HEK293 (cell line): ENCODE results near the gene SUSD4.

Source experiments
- CTCF ChIA-PET: fragments of 350-600 bp; formaldehyde crosslinking; extraction: SDS; loops from one replicate; lab custom pipeline; 2021; ENCODE audit warnings: antibody characterized with exemption; lab: Yijun Ruan, JAX
- POLR2A ChIA-PET: fragments of 300-600 bp; formaldehyde crosslinking; extraction: SDS; loops from one replicate; lab custom pipeline; 2020; ENCODE audit warnings: antibody characterized with exemption, inconsistent platforms; lab: Yijun Ruan, JAX
- H3K27ac ChIP-seq: fragments of 200-500 bp; sonication (Bioruptor generic); 2 replicates; pipeline ENCODE4 v1.5.1; 2014; ENCODE audit warnings: low read depth, low read length, control low read depth, inconsistent platforms; ENCODE audit errors: extremely low read depth
- H3K36me3 ChIP-seq, 2 experiments: fragments of 200-500 bp in 1 of 2; sonication (Bioruptor generic) in 1 of 2; 1 replicate in 1 of 2; 2 replicates in 1 of 2; pipeline ENCODE4 v1.5.1; 2014 to 2017; ENCODE audit warnings: inconsistent platforms in 2 of 2, low read length in 2 of 2; ENCODE audit not compliant: control insufficient read depth in 2 of 2, insufficient read depth in 1 of 2
- H3K4me1 ChIP-seq: fragments of 200-500 bp; sonication (Bioruptor generic); 2 replicates; pipeline ENCODE4 v1.5.1; 2014; ENCODE audit warnings: mild to moderate bottlenecking, low read length, inconsistent platforms; ENCODE audit not compliant: control insufficient read depth, insufficient read depth
- H3K4me3 ChIP-seq: 2 replicates; pipeline ENCODE4 v1.5.1; 2011; ENCODE audit warnings: low read depth, mild to moderate bottlenecking, control low read depth, low read length, moderate library complexity
- H3K9me3 ChIP-seq: fragments of 200-500 bp; sonication (Bioruptor generic); 2 replicates; pipeline ENCODE4 v1.5.1; 2014; ENCODE audit warnings: low read depth, low read length, inconsistent platforms; ENCODE audit not compliant: control insufficient read depth, insufficient read depth
- HOXC10 ChIP-seq: sonication (generic); formaldehyde crosslinking; IDR thresholded peaks from 2 replicates; pipeline ENCODE4 v1.8.1; 2023; ENCODE audit warnings: mild to moderate bottlenecking, missing genetic modification reagents
- KLF17 ChIP-seq: fragments of 450-650 bp; formaldehyde crosslinking; IDR thresholded peaks from 2 replicates; pipeline ENCODE4 v1.5.1; 2016; ENCODE audit warnings: missing biosample characterization, missing genetic modification characterization
- KLF8 ChIP-seq: fragments of 450-650 bp; formaldehyde crosslinking; IDR thresholded peaks from 2 replicates; pipeline ENCODE4 v1.5.1; 2016; ENCODE audit warnings: missing biosample characterization, missing genetic modification characterization
- MZF1 ChIP-seq: fragments of 450-650 bp; formaldehyde crosslinking; IDR thresholded peaks from 2 replicates; pipeline ENCODE4 v1.5.1; 2017; ENCODE audit warnings: missing biosample characterization, missing genetic modification characterization, borderline replicate concordance
- PRDM10 ChIP-seq: fragments of 450-650 bp; formaldehyde crosslinking; IDR thresholded peaks from 2 replicates; pipeline ENCODE4 v1.5.1; 2016; ENCODE audit warnings: missing biosample characterization, missing genetic modification characterization
- SCRT2 ChIP-seq: fragments of 450-650 bp; formaldehyde crosslinking; IDR thresholded peaks from 2 replicates; pipeline ENCODE4 v1.5.1; 2016; ENCODE audit warnings: missing biosample characterization, missing genetic modification characterization
- ZNF175 ChIP-seq: fragments of 450-650 bp; formaldehyde crosslinking; IDR thresholded peaks from 2 replicates; pipeline ENCODE4 v1.5.1; 2016; ENCODE audit warnings: missing biosample characterization, missing genetic modification characterization
- ZNF2 ChIP-seq: fragments of 450-650 bp; formaldehyde crosslinking; IDR thresholded peaks from 2 replicates; pipeline ENCODE4 v1.5.1; 2016; ENCODE audit warnings: missing biosample characterization, missing genetic modification characterization
- ZNF214 ChIP-seq: fragments of 450-650 bp; formaldehyde crosslinking; IDR thresholded peaks from 2 replicates; pipeline ENCODE4 v1.5.1; 2017; ENCODE audit warnings: missing biosample characterization, mild to moderate bottlenecking, missing genetic modification characterization, borderline replicate concordance
- ZNF302 ChIP-seq: fragments of 450-650 bp; formaldehyde crosslinking; IDR thresholded peaks from 2 replicates; pipeline ENCODE4 v1.5.1; 2016; ENCODE audit warnings: missing biosample characterization, missing genetic modification characterization, low read depth
- ZNF366 ChIP-seq: fragments of 450-650 bp; formaldehyde crosslinking; conservative IDR thresholded peaks from 2 replicates; pipeline ENCODE4 v1.5.1; 2016; ENCODE audit warnings: missing biosample characterization, missing genetic modification characterization
- ZNF561 ChIP-seq: fragments of 450-650 bp; IDR thresholded peaks from 2 replicates; pipeline ENCODE4 v1.5.1; 2018; ENCODE audit warnings: missing biosample characterization, missing genetic modification characterization, borderline replicate concordance
- ZNF600 ChIP-seq: fragments of 450-650 bp; formaldehyde crosslinking; IDR thresholded peaks from 2 replicates; pipeline ENCODE4 v1.5.1; 2016; ENCODE audit warnings: missing biosample characterization, missing genetic modification characterization
- ZNF629 ChIP-seq: fragments of 450-650 bp; formaldehyde crosslinking; IDR thresholded peaks from 2 replicates; pipeline ENCODE4 v1.5.1; 2017; ENCODE audit warnings: missing biosample characterization, missing genetic modification characterization
- ZNF660 ChIP-seq: fragments of 450-650 bp; IDR thresholded peaks from 2 replicates; pipeline ENCODE4 v1.5.1; 2018; ENCODE audit warnings: missing biosample characterization, mild to moderate bottlenecking, missing genetic modification characterization
- ZNF76 ChIP-seq: fragments of 450-650 bp; formaldehyde crosslinking; IDR thresholded peaks from 2 replicates; pipeline ENCODE4; 2016; ENCODE audit warnings: low read depth, missing biosample characterization, missing genetic modification characterization, borderline replicate concordance
- ZXDB ChIP-seq: fragments of 450-650 bp; formaldehyde crosslinking; IDR thresholded peaks from 2 replicates; pipeline ENCODE4 v1.5.1; 2016; ENCODE audit warnings: missing biosample characterization, missing genetic modification characterization
- TF ChIP-seq, protein P1 (sequence below): fragments of 450-650 bp; formaldehyde crosslinking; IDR thresholded peaks from 2 replicates; pipeline ENCODE4 v1.5.1; 2017; ENCODE audit warnings: missing biosample characterization, missing genetic modification characterization
- TF ChIP-seq, protein P2 (sequence below): fragments of 450-650 bp; formaldehyde crosslinking; IDR thresholded peaks from 2 replicates; pipeline ENCODE4 v1.5.1; 2016; ENCODE audit warnings: missing biosample characterization, missing genetic modification characterization
- TF ChIP-seq, protein P3 (sequence below): fragments of 450-650 bp; formaldehyde crosslinking; IDR thresholded peaks from 2 replicates; pipeline ENCODE4 v1.5.1; 2016; ENCODE audit warnings: missing biosample characterization, missing genetic modification characterization

The SUSD4 gene

GRCh38 chr1:223290397-223290796 is 73.6 kb downstream of the SUSD4 start:
- no peaks in the 10 kb centered on the region for H3K36me3 ChIP-seq
- ChIA-PET POLR2A (no interaction called here), CTCF (interaction anchor here (0.6 to 1.5 kb wide), 4 partner anchors 14 to 587 kb away, joined by 3 read pairs; no protein-coding TSS in a partner anchor)
- no peak overlapping the region for H3K27ac ChIP-seq
- H3K4me3 ChIP-seq: no peak overlapping the region
- no peaks in the 10 kb centered on the region for H3K4me1 ChIP-seq
- no peaks in the 10 kb centered on the region for H3K9me3 ChIP-seq
- TF ChIP-seq ZNF302 (tag by site-specific recombination): no peak
- TF ChIP-seq, protein P1, sequence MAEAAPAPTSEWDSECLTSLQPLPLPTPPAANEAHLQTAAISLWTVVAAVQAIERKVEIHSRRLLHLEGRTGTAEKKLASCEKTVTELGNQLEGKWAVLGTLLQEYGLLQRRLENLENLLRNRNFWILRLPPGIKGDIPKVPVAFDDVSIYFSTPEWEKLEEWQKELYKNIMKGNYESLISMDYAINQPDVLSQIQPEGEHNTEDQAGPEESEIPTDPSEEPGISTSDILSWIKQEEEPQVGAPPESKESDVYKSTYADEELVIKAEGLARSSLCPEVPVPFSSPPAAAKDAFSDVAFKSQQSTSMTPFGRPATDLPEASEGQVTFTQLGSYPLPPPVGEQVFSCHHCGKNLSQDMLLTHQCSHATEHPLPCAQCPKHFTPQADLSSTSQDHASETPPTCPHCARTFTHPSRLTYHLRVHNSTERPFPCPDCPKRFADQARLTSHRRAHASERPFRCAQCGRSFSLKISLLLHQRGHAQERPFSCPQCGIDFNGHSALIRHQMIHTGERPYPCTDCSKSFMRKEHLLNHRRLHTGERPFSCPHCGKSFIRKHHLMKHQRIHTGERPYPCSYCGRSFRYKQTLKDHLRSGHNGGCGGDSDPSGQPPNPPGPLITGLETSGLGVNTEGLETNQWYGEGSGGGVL (tag by site-specific recombination): no peak
- TF ChIP-seq ZNF600: no peak
- TF ChIP-seq ZXDB (tag by site-specific recombination): no peak
- TF ChIP-seq, protein P2, sequence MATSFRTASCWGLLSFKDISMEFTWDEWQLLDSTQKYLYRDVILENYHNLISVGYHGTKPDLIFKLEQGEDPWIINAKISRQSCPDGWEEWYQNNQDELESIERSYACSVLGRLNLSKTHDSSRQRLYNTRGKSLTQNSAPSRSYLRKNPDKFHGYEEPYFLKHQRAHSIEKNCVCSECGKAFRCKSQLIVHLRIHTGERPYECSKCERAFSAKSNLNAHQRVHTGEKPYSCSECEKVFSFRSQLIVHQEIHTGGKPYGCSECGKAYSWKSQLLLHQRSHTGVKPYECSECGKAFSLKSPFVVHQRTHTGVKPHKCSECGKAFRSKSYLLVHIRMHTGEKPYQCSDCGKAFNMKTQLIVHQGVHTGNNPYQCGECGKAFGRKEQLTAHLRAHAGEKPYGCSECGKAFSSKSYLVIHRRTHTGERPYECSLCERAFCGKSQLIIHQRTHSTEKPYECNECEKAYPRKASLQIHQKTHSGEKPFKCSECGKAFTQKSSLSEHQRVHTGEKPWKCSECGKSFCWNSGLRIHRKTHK (tag by site-specific recombination): no peak
- no peak for TF ChIP-seq KLF8
- no peak for TF ChIP-seq HOXC10
- TF ChIP-seq ZNF660 (tag by site-specific recombination): no peak
- no peak for TF ChIP-seq PRDM10 (tag by site-specific recombination)
- no peak for TF ChIP-seq MZF1 (tag by site-specific recombination)
- TF ChIP-seq ZNF2 (tag by site-specific recombination): no peak
- TF ChIP-seq ZNF629 (tag by site-specific recombination): no peak
- TF ChIP-seq ZNF175: no peak
- TF ChIP-seq, protein P3, sequence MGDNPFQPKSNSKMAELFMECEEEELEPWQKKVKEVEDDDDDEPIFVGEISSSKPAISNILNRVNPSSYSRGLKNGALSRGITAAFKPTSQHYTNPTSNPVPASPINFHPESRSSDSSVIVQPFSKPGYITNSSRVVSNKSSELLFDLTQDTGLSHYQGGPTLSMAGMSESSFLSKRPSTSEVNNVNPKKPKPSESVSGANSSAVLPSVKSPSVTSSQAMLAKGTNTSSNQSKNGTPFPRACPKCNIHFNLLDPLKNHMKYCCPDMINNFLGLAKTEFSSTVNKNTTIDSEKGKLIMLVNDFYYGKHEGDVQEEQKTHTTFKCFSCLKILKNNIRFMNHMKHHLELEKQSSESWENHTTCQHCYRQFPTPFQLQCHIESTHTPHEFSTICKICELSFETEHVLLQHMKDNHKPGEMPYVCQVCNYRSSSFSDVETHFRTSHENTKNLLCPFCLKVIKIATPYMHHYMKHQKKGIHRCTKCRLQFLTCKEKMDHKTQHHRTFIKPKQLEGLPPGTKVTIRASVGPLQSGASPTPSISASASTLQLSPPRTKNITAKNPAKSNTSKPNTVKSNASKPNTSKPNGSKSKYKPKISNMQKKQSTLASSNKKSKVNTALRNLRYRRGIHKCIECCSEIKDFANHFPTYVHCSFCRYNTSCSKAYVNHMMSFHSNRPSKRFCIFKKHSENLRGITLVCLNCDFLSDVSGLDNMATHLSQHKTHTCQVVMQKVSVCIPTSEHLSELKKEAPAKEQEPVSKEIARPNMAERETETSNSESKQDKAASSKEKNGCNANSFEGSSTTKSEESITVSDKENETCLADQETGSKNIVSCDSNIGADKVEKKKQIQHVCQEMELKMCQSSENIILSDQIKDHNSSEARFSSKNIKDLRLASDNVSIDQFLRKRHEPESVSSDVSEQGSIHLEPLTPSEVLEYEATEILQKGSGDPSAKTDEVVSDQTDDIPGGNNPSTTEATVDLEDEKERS (tag by site-specific recombination): no peak
- TF ChIP-seq ZNF561 (tag by site-specific recombination): no peak
- no peak for TF ChIP-seq ZNF76 (tag by site-specific recombination)
- no peak for TF ChIP-seq ZNF366 (tag by site-specific recombination)
- no peak for TF ChIP-seq ZNF214 (tag by site-specific recombination)
- TF ChIP-seq KLF17 (tag by site-specific recombination): no peak
- TF ChIP-seq SCRT2: no peak
- TF ChIP-seq, all 188 proteins: peak for 0
